HG02571 (cell line): ENCODE results near the gene GSDMA.

Experiments
- ATAC-seq: cut with Tn5 transposase; IDR thresholded peaks from one replicate; pipeline ENCODE4 v1.9.1; 2021; ENCODE audit warnings: mild to moderate bottlenecking, moderate library complexity; ENCODE audit not compliant: unreplicated experiment

Gene GSDMA

GRCh38 chr17:40021451-40021971 is 58.7 kb downstream of the GSDMA start:
- no peak for ATAC-seq

DNA sequence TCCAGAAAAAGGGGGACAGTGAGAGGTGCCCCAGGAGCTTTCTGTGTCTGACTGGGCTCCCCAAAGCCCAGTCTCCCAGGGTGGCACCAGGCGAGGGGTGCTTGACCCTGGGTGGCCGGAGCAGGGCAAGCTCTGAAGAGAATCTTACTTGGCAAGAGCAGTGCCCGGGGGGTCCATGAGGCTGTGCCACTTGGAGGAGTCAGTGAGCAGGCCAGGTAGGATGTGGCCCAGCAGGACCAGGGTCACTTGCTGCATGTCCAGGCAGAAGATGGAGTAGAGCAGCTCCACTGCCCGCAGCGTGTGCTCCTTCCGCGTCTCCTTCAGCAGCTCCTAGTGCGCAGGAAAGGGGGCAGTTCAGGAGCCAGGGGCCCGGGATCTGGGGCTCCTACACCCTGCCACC is 59.7 kb downstream of the GSDMA start:
- no peak for ATAC-seq

DNA sequence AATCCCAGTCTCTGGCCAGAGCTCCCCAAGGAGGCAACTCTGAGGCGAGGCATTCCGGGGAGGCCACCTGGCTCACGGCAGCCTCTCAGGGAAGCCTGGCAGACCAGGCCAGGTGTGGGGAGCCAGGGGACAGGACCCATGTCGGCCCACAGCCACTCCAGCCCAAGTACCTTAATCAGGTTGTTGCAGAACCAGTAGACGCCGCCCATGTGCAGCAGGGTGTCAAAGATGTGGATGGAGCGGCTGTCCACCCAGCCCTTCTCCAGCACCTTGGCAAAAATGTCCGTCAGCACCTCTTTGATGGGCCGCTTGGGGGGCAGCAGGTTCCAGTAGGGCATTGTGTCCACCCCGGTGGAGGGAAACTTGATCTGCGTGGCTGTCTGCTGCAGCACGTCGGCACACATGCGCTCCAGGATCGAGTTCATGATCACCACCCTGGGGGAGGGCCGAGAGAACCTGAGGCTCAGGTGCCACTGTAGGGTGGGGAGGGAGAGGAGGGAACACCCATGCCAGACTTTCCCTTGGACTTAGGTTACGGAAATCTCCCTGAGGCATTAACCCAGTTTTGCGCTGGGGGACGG is 60.2 kb downstream of the GSDMA start:
- no peak for ATAC-seq

GRCh38 chr17:40023590-40024292 is 60.9 kb downstream of the GSDMA start:
- ATAC-seq = no peak

GRCh38 chr17:40024901-40025300 is 62.1 kb downstream of the GSDMA start:
- no peak for ATAC-seq

GRCh38 chr17:40025559-40025958 is 62.8 kb downstream of the GSDMA start:
- ATAC-seq = no peak

DNA sequence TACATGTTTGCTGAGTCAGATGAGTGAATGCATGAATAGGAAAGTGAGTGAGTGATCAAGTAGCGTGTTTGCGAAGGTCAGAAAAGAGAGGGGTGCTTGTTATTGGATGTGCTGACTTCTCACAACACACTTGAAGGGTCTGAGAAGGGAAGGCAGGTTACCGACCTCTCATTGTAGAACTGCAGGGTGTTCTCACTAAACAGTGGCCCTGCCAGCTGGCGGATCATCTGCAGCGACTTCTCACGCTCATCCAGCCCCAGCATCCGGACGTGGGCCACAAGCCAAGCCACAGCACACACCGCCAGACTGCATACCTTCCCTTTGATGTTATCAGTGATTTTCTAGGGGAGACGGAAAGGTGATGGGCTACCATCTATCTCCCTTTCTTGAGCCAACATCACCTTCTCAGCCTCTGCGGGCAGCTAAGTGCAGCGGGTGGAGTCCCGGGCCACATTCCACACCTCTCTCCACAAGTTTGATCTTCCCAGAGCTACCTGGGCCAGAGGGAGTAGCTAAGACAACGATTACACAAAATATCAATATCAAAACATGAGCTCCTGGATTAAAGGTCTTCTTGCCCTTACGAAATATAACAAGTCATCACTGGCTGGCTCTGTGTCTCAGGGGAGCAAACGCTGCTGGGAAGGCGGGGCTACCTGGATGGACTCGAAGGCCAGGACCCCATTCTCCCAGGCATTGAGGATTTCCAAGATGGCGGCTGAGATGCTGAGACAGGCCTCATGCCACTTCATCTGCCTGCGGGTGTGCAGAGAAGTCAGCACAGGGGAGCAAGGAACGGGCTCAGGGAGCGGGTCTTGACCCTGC is 63.4 kb downstream of the GSDMA start:
- ATAC-seq = no peak

DNA sequence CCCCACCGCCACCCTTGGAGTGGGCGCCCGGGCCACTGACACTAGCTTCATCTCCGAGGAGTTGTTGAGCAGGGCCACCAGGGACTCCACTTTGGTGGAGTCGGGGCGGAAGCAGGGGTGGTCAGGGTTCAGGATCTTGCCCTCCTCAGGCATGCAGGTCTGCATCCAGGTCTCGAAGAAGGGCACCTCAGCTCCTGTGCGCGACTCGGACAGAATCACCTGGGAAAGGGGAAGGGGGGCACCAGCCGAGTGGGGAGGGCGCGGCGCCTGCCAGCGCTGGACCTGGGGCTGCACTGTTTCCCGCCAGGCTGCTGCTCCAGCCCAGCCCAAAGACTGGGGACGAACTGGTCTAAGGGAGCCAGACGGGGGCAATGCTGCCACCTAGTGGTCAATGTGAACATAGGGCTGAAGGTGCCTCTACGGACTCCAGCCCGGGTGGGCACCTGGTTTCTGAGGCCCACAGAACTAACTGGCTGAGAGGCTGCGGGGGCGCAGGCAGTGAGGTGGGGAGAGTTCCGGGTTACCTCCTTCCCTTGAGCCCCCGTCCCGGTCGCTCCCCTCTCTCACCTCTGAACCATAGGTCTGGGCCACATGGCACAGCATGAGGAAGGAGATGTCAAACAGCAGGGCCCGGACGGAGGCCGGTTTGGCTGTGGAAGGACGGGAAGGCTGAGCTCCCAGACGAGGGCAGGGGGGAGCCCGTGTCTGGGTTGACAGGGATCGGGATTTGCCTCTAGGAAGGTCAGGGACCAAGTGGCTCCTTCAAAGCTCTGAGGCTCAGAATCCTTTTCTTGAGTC is 64.2 kb downstream of the GSDMA start:
- ATAC-seq = no peak
